HG03097 (cell line): ENCODE data around the gene MPHOSPH8.
"Not testable (repeated sequence)": the region's sequence is repeated elsewhere in the genome, so short reads cannot be mapped to it uniquely, and the experiment has no call there.

ENCODE experiments used
- ATAC-seq: cut with Tn5 transposase; IDR thresholded peaks from one replicate; pipeline ENCODE4 v1.9.1; 2021; ENCODE audit not compliant: unreplicated experiment, low FRiP score

The MPHOSPH8 gene

GRCh38 chr13:19632915-19633478 lies 462 bp upstream of the MPHOSPH8 start:
- ATAC-seq, result no peak

GRCh38 chr13:19634256-19634740 lies 839 bp downstream of the MPHOSPH8 start:
- ATAC-seq, result no peak

GRCh38 chr13:19635926-19636325 lies 2.5 kb downstream of the MPHOSPH8 start:
- not testable (repeated sequence) for ATAC-seq

DNA sequence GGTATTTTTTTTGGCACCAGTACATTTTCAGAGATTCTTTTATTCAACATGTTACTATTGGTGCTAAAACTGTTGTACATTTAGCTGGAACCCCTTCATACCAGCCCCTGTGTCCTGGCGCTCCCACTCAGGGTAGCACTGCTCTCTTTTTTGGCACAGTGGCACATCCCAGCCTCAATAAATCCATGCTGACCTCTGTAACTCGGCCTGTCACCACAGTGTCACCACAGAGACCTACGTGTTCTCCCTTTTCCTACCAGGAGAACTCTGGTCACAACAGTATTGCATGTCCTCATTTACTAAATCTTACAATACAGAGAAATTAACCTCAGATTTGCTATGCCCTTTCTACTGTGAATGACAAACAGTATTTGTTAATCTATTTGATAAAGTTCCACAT lies 10.2 kb downstream of the MPHOSPH8 start:
- ATAC-seq, result no peak

GRCh38 chr13:19645000-19645399 lies 11.5 kb downstream of the MPHOSPH8 start:
- no peak for ATAC-seq

- ATAC-seq, result no peak
Observed at GRCh38 chr13:19646063-19646462, 12.6 kb downstream of the MPHOSPH8 start.

- ATAC-seq, result no peak
Observed at GRCh38 chr13:19650742-19651141, 17.3 kb downstream of the MPHOSPH8 start.

DNA sequence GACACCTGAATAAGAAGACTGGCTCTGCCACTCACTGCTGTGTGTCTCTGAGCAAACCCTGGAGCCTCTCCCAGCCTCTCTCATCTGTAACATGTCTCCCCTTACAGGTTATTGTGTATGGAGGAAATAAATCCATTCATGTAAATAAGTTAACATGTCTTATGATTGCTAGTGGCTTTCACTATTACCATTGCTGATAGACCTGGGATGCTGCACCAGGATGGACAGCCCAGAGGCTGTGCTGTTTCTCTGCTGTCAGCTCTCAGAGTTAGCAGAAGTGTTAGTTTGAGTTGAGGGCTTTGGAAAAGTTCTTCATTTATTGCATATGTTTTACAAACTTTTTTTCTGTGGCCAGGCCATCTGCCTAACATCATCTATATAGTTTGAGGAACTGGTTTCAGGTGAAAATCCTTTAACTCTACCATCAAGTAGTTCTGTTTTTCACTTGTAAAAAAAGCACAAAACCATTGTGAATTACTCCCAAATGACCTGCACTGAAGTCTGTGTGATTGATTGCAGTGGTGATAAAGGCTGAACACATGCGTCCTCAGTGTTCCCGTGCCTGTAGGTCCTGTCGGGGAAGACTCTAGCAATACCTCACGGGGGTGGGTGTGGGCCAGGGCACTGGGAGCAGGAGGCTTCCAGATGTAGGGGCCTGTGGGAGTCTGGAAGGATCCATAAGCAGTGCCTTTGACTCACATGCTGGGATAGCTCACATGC lies 24.6 kb downstream of the MPHOSPH8 start:
- no peak for ATAC-seq

GRCh38 chr13:19658831-19659230 lies 25.4 kb downstream of the MPHOSPH8 start:
- ATAC-seq, result no peak

DNA sequence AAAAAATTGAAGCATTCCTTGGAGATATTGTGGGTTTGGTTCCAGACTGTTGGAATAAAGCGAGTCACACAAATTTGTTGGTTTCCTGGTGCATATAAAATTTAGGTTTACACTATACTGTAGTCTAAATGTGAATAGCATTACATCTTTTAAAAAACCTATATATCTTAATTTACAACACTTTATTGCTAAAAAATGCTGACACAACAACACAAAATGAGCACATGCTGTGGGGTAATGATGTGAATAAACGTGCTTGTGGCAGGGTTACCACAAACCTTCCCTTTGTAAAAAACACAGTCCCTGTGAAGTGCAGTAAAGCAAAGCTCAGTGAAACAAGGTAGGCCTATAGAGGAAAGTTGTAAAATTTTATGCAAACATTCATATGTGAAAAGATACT lies 27.7 kb downstream of the MPHOSPH8 start:
- no peak for ATAC-seq

- ATAC-seq, result no peak
Observed at GRCh38 chr13:19661561-19661960, 28.1 kb downstream of the MPHOSPH8 start.

GRCh38 chr13:19663416-19663979 lies 30.0 kb downstream of the MPHOSPH8 start:
- ATAC-seq, result no peak

DNA sequence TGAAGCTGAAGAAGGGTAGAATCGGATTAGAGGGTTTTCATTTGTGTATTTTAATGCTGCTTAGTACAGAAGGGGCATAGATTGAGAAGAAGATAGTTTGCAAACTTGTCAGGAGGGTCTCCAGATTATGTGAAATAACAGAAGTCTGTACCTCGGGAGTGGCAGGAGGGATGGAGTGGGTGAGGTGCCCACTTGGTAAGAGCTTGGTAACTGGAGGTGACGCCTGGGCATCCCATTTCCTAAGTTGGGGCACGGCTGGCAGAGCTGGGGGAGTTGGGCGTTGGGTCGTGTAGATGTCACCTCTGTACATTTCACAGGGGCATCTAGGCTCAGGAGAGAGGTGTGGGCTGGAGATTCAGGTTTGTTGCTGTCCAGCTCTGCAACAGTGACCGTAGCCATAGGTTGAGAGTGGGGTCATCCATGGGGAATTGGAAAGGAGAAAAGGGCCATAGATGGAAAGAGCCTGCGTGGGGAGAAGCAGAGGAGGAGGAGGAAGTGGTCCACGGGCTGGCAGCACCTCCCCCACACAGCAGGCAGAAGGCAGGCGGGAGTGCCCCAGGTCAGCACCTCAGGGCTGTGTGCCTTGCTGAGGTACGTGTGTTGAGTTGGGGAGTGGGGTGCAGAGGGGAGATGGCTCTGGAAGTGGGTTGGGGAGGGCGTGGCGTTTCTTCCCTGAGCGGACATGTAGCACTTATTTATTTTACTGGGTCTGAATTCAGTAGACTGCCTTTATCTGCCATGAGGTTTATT lies 31.2 kb downstream of the MPHOSPH8 start:
- ATAC-seq, result no peak

GRCh38 chr13:19665427-19665859 lies 32.0 kb downstream of the MPHOSPH8 start:
- no peak for ATAC-seq

- no peak for ATAC-seq
Observed at GRCh38 chr13:19668778-19669177, 35.3 kb downstream of the MPHOSPH8 start.

DNA sequence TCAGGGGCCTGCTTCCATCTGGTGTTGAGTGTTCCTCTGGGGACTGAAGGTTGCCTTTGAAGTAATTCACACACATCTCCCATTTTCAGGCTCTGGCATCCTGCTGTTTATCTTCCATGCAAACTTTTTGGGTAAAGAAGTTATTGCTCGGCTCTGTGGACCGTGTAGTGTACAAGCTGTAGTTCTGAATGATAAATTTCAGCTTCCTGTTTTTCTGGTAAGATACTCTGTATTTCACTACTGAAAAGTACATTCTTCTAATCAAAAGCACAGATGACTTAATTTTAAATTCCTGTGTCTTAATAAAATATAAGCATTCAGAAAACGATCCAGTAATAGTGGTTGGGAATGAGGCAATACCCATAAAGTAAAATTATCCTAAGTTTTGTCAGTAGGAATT lies 36.7 kb downstream of the MPHOSPH8 start:
- ATAC-seq, result no peak

- no peak for ATAC-seq
Observed at GRCh38 chr13:19672990-19673389, 39.5 kb downstream of the MPHOSPH8 start.

GRCh38 chr13:19673473-19674430 lies 40.3 kb downstream of the MPHOSPH8 start:
- no peak for ATAC-seq

DNA sequence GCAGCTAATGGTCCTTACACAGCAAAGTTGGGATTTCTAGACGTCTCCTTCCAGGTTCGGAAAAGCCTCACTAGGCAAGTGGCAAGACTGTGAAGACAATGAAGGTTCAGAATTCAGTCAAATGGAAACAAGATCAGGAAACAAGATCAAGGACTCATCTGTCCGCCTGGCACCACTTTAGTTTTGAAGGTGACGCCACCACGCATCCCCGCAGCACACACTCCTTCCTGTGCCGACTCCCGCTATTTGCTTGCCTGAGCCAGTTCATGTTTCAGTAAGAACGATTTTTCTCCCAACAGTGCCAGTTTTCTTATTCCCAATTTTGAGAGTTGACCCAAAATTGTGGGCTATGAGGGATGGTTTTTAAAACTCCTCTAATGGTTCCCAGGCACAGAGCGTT lies 41.4 kb downstream of the MPHOSPH8 start:
- ATAC-seq, result no peak

DNA sequence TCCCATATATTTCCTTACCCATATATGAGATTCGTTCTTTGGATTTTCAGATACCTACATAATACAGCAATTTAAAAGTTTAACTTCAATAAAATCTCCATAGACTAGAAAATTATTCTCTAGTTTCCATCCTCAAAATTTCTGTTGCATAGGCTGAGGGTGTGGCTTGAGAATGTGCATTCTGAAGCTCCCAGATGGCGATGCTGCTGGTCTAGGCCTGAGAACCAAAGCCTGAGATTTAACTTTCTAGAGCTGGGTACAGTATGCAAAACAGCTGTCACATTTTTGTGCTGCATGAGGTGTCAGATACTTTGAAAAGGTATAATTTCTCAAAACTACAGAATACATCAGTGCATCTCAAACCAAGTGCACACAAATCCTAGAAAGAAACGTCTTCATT lies 42.7 kb downstream of the MPHOSPH8 start:
- no peak for ATAC-seq
